GM18873 (cell line): Measurements from ENCODE around the gene METTL2B.
"Not testable (repeated sequence)": the region's sequence is repeated elsewhere in the genome, so short reads cannot be mapped to it uniquely, and the experiment has no call there.

Experiments
- ATAC-seq: cut with Tn5 transposase; IDR thresholded peaks from one replicate; pipeline ENCODE4 v1.9.1; 2021; ENCODE audit warnings: mild to moderate bottlenecking, moderate library complexity, moderate number of reproducible peaks; ENCODE audit not compliant: unreplicated experiment, low FRiP score

METTL2B gene

GRCh38 chr7:128454808-128455542 is 21.6 kb upstream of the METTL2B start:
- no peak for ATAC-seq

GRCh38 chr7:128455543-128456254 is 20.8 kb upstream of the METTL2B start, which contains the start of gene HILPDA:
Gene HILPDA (plus strand): TSS chr7:128455878. CDS start chr7:128457269, 1,391 bp downstream.
- peak; percentile 70 for ATAC-seq

GRCh38 chr7:128456255-128456725 is 20.3 kb upstream of the METTL2B start:
- ATAC-seq, result no peak

GRCh38 chr7:128457385-128457784 is 19.2 kb upstream of the METTL2B start:
- ATAC-seq, result not testable (repeated sequence)

DNA sequence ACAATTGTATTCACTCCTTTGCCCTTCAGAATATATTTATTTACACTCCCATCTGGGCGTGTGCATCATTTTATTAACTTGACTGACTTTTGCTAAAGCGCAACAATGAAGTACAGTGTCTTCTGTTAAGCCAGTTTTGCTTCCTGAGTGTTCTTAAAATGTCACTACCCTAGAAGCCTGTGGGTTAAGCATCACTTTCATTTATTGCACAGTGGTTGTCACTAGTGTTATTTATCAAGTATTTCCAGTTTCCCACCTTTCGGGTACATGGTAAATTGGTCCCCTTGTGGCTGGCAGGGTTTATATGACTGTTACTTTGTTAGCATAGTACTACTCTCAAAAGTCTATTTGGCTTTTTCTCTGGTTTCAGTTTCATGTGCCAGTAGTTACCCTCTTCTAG is 17.6 kb upstream of the METTL2B start:
- ATAC-seq, result peak; percentile 27

- ATAC-seq, result peak; percentile 36
Measured at GRCh38 chr7:128459394-128459878, 17.1 kb upstream of the METTL2B start.

DNA sequence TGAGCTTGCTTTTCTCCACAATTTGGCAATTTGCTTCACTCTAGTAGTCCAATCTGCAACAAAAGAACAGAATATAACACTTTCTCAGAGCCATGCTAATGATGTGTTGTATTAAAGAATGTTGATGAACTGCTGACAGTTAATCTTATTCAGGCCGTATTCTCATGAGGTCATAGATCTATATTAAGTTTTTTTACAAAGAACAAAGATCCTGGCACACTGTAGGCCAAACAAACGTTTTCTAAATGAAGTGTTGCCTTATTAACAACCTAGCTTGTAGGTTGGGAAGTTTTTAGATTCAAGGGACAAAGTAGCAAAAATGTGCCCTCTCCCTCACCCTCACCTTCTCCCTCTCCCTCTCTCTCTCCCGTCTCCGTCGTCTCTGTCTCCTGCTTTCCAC is 14.1 kb upstream of the METTL2B start:
- ATAC-seq, result no peak

GRCh38 chr7:128463345-128463744 is 13.2 kb upstream of the METTL2B start:
- not testable (repeated sequence) for ATAC-seq

DNA sequence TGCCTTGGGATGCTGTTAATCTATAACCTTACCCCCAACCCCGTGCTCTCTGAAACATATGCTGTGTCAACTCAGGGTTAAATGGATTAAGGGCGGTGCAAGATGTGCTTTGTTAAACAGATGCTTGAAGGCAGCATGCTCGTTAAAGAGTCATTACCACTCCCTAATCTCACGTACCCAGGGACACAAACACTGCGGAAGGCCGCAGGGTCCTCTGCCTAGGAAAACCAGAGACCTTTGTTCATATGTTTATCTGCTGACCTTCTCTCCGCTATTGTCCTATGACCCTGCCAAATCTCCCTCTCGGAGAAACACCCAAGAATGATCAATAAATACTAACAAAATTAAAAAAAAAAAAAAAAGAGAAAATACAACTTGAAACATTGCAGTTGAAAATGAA is 12.6 kb upstream of the METTL2B start:
- not testable (repeated sequence) for ATAC-seq

DNA sequence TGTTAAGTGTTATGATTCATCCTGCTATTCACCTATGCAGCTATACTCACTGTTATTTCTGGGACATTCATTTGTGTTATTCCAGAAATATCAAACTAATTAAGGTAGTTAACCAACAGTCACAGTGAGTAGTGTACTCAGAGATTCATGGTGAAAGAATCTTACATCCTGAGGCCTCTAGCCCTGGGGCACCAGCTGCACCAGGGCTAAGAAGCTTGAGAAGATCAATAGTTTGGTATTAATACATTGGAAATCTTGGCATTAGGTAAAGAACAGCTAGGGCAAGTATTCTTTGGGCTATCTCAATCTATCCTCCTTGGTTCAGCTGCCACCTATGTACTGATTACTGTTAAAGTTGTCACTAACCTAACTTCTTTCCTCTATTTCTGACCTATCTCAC is 9.7 kb upstream of the METTL2B start:
- not testable (repeated sequence) for ATAC-seq

DNA sequence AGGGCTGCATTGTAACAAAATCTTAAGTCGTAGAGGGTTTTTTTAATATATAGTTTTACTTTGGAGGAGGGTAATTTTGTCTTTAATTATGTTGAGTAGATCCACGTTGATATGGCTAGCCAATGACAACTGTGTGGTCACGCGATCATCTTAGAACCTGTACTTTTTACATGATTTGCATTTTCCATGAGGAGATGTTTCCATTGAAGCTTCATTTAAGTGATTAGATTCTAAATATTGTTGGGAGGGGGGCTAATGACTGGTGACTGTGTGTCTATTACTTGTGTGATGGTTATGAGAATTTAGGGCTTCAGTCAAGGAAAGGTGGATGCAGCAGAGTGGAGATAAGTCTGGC is 765 bp downstream of the METTL2B start:
- ATAC-seq, result not testable (repeated sequence)

DNA sequence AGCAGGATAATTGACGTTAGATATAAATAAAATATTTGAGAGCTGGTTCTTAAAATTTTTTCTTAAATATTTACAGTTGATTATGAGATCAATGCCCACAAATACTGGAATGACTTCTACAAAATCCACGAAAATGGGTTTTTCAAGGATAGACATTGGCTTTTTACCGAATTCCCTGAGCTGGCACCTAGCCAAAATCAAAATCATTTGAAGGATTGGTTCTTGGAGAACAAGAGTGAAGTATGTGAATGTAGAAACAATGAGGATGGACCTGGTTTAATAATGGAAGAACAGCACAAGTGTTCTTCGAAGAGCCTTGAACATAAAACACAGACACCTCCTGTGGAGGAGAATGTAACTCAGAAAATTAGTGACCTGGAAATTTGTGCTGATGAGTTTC is 2.5 kb downstream of the METTL2B start:
- not testable (repeated sequence) for ATAC-seq

GRCh38 chr7:128488134-128488533 is 11.6 kb downstream of the METTL2B start:
- ATAC-seq, result not testable (repeated sequence)

DNA sequence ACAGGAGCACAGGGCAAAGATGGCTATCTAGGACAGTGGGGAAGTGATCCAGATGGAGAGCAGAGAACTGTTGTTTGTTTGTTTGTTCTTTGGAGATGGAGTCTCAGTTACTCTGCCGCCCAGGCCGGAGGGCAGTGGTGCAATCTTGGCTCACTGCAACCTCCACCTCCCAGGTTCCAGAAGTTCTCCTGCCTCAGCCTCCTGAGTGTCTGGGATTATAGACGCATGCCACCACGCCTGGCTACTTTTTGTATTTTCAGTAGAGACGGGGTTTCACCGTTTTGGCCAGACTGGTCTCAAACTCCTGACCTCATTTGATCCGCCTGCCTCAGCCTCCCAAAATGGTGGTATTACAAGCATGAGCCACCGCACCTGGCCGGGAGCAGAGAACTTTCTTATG is 20.9 kb downstream of the METTL2B start:
- ATAC-seq, result no peak

- ATAC-seq, result not testable (repeated sequence)
Measured at GRCh38 chr7:128505416-128505815, 28.9 kb downstream of the METTL2B start.

GRCh38 chr7:128506819-128507218 is 30.3 kb downstream of the METTL2B start:
- ATAC-seq, result not testable (repeated sequence)

GRCh38 chr7:128507321-128507993 is 30.9 kb downstream of the METTL2B start:
- ATAC-seq, result not testable (repeated sequence)

GRCh38 chr7:128511692-128512091 is 35.1 kb downstream of the METTL2B start:
- not testable (repeated sequence) for ATAC-seq

- ATAC-seq, result not testable (repeated sequence)
Measured at GRCh38 chr7:128515232-128515631, 38.7 kb downstream of the METTL2B start.

- not testable (repeated sequence) for ATAC-seq
Measured at GRCh38 chr7:128517023-128517422, 40.5 kb downstream of the METTL2B start.
